ENCODE results near the gene MTX3.

The MTX3 gene

GRCh38 chr5:79934681-79935080 lies 56.4 kb downstream of the MTX3 start:
- Histone ChIP-seq H3K4me1 (ENCODE audit: control insufficient read depth, insufficient read depth, low read length) (no peaks in the 10 kb centered on the region), H3K4me3 (ENCODE audit: low read length in 2 of 2) (no peak overlapping the region), H3K36me3 (ENCODE audit: control insufficient read depth in 2 of 2, insufficient read depth in 2 of 2, low read length in 2 of 2) (no peaks in the 10 kb centered on the region), H3K9ac (ENCODE audit: low read length in 2 of 2) (no peak overlapping the region), H3K27me3 (ENCODE audit: control insufficient read depth in 1 of 2, insufficient read depth in 2 of 2, low read length in 2 of 2) (peaks cover 0 to 2% of the 10 kb centered on the region in 2 donors), H3K9me3 (ENCODE audit: control insufficient read depth in 2 of 2, low read length in 2 of 2) (no peaks in the 10 kb centered on the region), H3K27ac (ENCODE audit: low read length) (no peak overlapping the region)

- H3K27ac ChIP-seq (ENCODE audit: low read length), result no peak overlapping the region
- H3K27me3 ChIP-seq (ENCODE audit: control insufficient read depth in 1 of 2, insufficient read depth in 2 of 2, low read length in 2 of 2), result peaks cover 0 to 2% of the 10 kb centered on the region in 2 donors
- H3K4me3 ChIP-seq (ENCODE audit: low read length in 2 of 2), result no peak overlapping the region
Observed at GRCh38 chr5:79932510-79933504, 58.3 kb downstream of the MTX3 start.

DNA sequence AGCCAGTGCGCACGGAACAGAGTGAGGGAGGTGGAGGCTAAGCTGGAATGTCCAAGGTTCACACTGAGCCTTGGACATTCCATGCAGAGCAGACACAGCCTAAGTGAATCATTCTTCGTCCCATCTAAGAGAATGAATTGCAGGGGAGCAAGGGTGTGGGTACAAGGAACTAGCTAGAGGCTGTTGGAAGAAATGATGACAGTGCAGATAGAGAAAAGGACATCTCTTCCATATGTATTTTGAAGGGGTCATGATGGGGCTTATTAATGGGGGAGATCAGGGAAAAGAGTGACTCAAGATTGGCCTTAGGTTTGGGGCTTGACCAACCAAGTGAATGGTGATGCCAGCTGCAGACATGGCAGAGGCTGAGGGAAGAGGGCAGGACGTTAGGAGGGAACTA lies 59.2 kb downstream of the MTX3 start:
- H3K9ac ChIP-seq (ENCODE audit: low read length in 2 of 2), result no peak overlapping the region
- H3K36me3 ChIP-seq (ENCODE audit: control insufficient read depth in 2 of 2, insufficient read depth in 2 of 2, low read length in 2 of 2), result no peaks in the 10 kb centered on the region
- H3K9me3 ChIP-seq (ENCODE audit: control insufficient read depth in 2 of 2, low read length in 2 of 2), result no peaks in the 10 kb centered on the region
- peaks cover 0 to 2% of the 10 kb centered on the region in 2 donors for H3K27me3 ChIP-seq (ENCODE audit: control insufficient read depth in 1 of 2, insufficient read depth in 2 of 2, low read length in 2 of 2)
- no peaks in the 10 kb centered on the region for H3K4me1 ChIP-seq (ENCODE audit: control insufficient read depth, insufficient read depth, low read length)
- H3K27ac ChIP-seq (ENCODE audit: low read length), result no peak overlapping the region
- no peak overlapping the region for H3K4me3 ChIP-seq (ENCODE audit: low read length in 2 of 2)

More at GRCh38 chr5:79932510-79933504, 58.3 kb downstream of the MTX3 start:
- Histone ChIP-seq H3K36me3 (ENCODE audit: control insufficient read depth in 2 of 2, insufficient read depth in 2 of 2, low read length in 2 of 2) (no peaks in the 10 kb centered on the region), H3K4me1 (ENCODE audit: control insufficient read depth, insufficient read depth, low read length) (no peaks in the 10 kb centered on the region), H3K9me3 (ENCODE audit: control insufficient read depth in 2 of 2, low read length in 2 of 2) (no peaks in the 10 kb centered on the region), H3K9ac (ENCODE audit: low read length in 2 of 2) (no peak overlapping the region)

DNA sequence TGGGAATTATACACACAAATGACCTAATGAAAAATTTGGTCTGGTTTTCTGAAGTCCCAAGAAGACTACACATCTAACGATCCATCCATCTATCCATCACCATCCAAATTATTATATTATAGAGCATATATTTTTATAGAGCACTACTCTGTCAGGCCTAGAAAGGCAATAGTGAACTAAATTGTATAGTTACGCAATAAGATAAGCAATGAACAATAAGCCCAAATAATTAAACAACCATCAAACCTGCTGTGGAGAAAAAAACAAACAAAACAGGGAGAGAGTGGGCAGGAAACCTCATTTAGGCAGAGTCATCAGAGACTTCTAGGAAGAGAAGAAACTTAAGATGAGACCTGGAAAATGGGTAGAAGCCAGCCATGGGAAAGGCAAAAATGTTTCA lies 59.7 kb downstream of the MTX3 start:
- Histone ChIP-seq H3K4me3 (ENCODE audit: low read length in 2 of 2) (no peak overlapping the region), H3K27me3 (ENCODE audit: control insufficient read depth in 1 of 2, insufficient read depth in 2 of 2, low read length in 2 of 2) (peaks cover 0 to 2% of the 10 kb centered on the region in 2 donors), H3K9ac (ENCODE audit: low read length in 2 of 2) (no peak overlapping the region), H3K9me3 (ENCODE audit: control insufficient read depth in 2 of 2, low read length in 2 of 2) (no peaks in the 10 kb centered on the region), H3K36me3 (ENCODE audit: control insufficient read depth in 2 of 2, insufficient read depth in 2 of 2, low read length in 2 of 2) (no peaks in the 10 kb centered on the region), H3K27ac (ENCODE audit: low read length) (no peak overlapping the region), H3K4me1 (ENCODE audit: control insufficient read depth, insufficient read depth, low read length) (no peaks in the 10 kb centered on the region)

GRCh38 chr5:79929095-79929494 lies 62.0 kb downstream of the MTX3 start:
- Histone ChIP-seq H3K4me3 (ENCODE audit: low read length in 2 of 2) (no peak overlapping the region), H3K4me1 (ENCODE audit: control insufficient read depth, insufficient read depth, low read length) (no peaks in the 10 kb centered on the region), H3K9me3 (ENCODE audit: control insufficient read depth in 2 of 2, low read length in 2 of 2) (no peaks in the 10 kb centered on the region), H3K27ac (ENCODE audit: low read length) (no peak overlapping the region), H3K9ac (ENCODE audit: low read length in 2 of 2) (no peak overlapping the region), H3K36me3 (ENCODE audit: control insufficient read depth in 2 of 2, insufficient read depth in 2 of 2, low read length in 2 of 2) (no peaks in the 10 kb centered on the region), H3K27me3 (ENCODE audit: control insufficient read depth in 1 of 2, insufficient read depth in 2 of 2, low read length in 2 of 2) (peaks cover 0 to 2% of the 10 kb centered on the region in 2 donors)
